A549 (cell line): ENCODE results near the gene PYGO1. TPM values are rescaled to one million over a fixed set of nuclear protein-coding genes. Genes with fewer than 3 reads are reported as not detected.

Source experiments
- ATAC-seq, 2 experiments: fragments of 200-7000 bp in 1 of 2; fragments of >200 bp in 1 of 2; cut with Nextera tagmentation in 1 of 2; cut with Tn5 transposase in 1 of 2; 3 replicates each; pipeline versions ENCODE4 v1.8.0 to v1.9.1; 2018 to 2020; ENCODE audit warnings: mild to moderate bottlenecking in 1 of 2, moderate library complexity in 1 of 2
- CTCF ChIA-PET: fragments of 300-600 bp; sonication (Branson Sonifier 250); formaldehyde crosslinking; extraction: SDS; loops from one replicate; lab custom pipeline; 2021; ENCODE audit warnings: antibody characterized with exemption, inconsistent platforms; lab: Yijun Ruan, JAX
- POLR2A ChIA-PET: fragments of 350-600 bp; formaldehyde crosslinking; extraction: SDS; loops from one replicate; lab custom pipeline; 2021; ENCODE audit warnings: antibody characterized with exemption, inconsistent platforms; lab: Yijun Ruan, JAX
- DNase-seq, 2 experiments: peaks; one replicate each; pipeline versions ENCODE4 v3.0.0 to v3.0.0-alpha.2; 2011 to 2016; ENCODE audit warnings: low read depth in 1 of 2, low spot score in 1 of 2
- FAIRE-seq: peaks from 2 replicates; lab custom pipeline; 2011; peaks lifted over from hg19 to GRCh38; lab: Jason Lieb, UNC
- H3K27ac ChIP-seq, 2 experiments: fragments of >200 bp; sonication (Bioruptor Twin); formaldehyde crosslinking; 3 replicates each; pipeline ENCODE4 v1.5.1; 2016 to 2017
- H3K4me1 ChIP-seq: fragments of >200 bp; sonication (Bioruptor Twin); formaldehyde crosslinking; 3 replicates; pipeline ENCODE4 v1.6.1; 2016
- H3K4me2 ChIP-seq: fragments of >200 bp; sonication (Bioruptor Twin); formaldehyde crosslinking; 3 replicates; pipeline ENCODE4 v1.6.1; 2016
- H3K4me3 ChIP-seq: fragments of >200 bp; sonication (Bioruptor Twin); formaldehyde crosslinking; 3 replicates; pipeline ENCODE4 v1.5.1; 2016
- H3K9me3 ChIP-seq: fragments of >200 bp; sonication (Bioruptor Twin); formaldehyde crosslinking; 3 replicates; pipeline ENCODE4 v1.6.1; 2016
- CBX8 ChIP-seq: fragments of 200-600 bp; sonication (generic); IDR thresholded peaks from 2 replicates; pipeline ENCODE4 v1.6.1; 2016
- CEBPB ChIP-seq, 2 experiments: fragments of >200 bp in 1 of 2; sonication (Bioruptor Twin) in 1 of 2; formaldehyde crosslinking in 1 of 2; IDR thresholded peaks; 2 replicates each; pipeline ENCODE4 v1.6.1; 2012 to 2016
- CHD2 ChIP-seq: fragments of 150-350 bp; IDR thresholded peaks from 2 replicates; pipeline ENCODE4 v1.6.1; 2014; ENCODE audit warnings: low read length; ENCODE audit not compliant: partially characterized antibody
- CHD4 ChIP-seq: fragments of 200-600 bp; sonication (generic); IDR thresholded peaks from 2 replicates; pipeline ENCODE4 v1.6.1; 2016; ENCODE audit warnings: antibody characterized with exemption, mild to moderate bottlenecking, borderline replicate concordance
- EHF ChIP-seq: fragments of 250-450 bp; sonication (Bioruptor Pico); IDR thresholded peaks from 2 replicates; pipeline ENCODE4 v1.5.0; 2020; ENCODE audit warnings: mild to moderate bottlenecking
- EP300 ChIP-seq, 2 experiments: fragments of >200 bp; sonication (Bioruptor Twin); formaldehyde crosslinking; IDR thresholded peaks; 2 replicates in 1 of 2; 3 replicates in 1 of 2; pipeline ENCODE4 v1.6.1; 2016 to 2017
- FOSB ChIP-seq: fragments of 250-450 bp; sonication (Bioruptor Pico); IDR thresholded peaks from 2 replicates; pipeline ENCODE4 v1.5.0; 2020; ENCODE audit warnings: mild to moderate bottlenecking, moderate library complexity
- HDAC2 ChIP-seq: fragments of 200-600 bp; sonication (generic); IDR thresholded peaks from 2 replicates; pipeline ENCODE4 v1.6.1; 2016
- KDM1A ChIP-seq: fragments of 200-600 bp; sonication (generic); IDR thresholded peaks from 2 replicates; pipeline ENCODE4 v1.6.1; 2016; ENCODE audit warnings: low read depth, mild to moderate bottlenecking
- KDM5A ChIP-seq: fragments of 200-600 bp; sonication (generic); IDR thresholded peaks from 2 replicates; pipeline ENCODE4 v1.6.1; 2016; ENCODE audit warnings: antibody characterized with exemption, mild to moderate bottlenecking
- MAFK ChIP-seq: fragments of 450-650 bp; IDR thresholded peaks from 2 replicates; pipeline ENCODE4 v1.6.1; 2014; ENCODE audit not compliant: partially characterized antibody
- MYC ChIP-seq: IDR thresholded peaks from 2 replicates; pipeline ENCODE4 v1.6.1; 2012; ENCODE audit warnings: mild to moderate bottlenecking, inconsistent platforms, low read length, improper control_type of control experiment, borderline replicate concordance
- PHF8 ChIP-seq: fragments of 200-600 bp; sonication (generic); IDR thresholded peaks from 2 replicates; pipeline ENCODE4 v1.6.1; 2016; ENCODE audit warnings: low read depth, mild to moderate bottlenecking, antibody characterized with exemption, moderate library complexity, borderline replicate concordance
- POLR2A ChIP-seq: IDR thresholded peaks from 2 replicates; pipeline ENCODE4 v1.6.1; 2012; ENCODE audit warnings: mild to moderate bottlenecking, low read length
- RARB ChIP-seq: fragments of 250-450 bp; sonication (Bioruptor Pico); IDR thresholded peaks from 2 replicates; pipeline ENCODE4 v1.8.0; 2021; ENCODE audit warnings: mild to moderate bottlenecking, moderate library complexity
- ZC3H11A ChIP-seq: fragments of 450-650 bp; IDR thresholded peaks from 2 replicates; pipeline ENCODE4 v1.6.1; 2014; ENCODE audit warnings: antibody characterized with exemption, mild to moderate bottlenecking
- WGBS: methylation state at CpG from one replicate; pipeline ENCODE4 v1.1.6; 2017; ENCODE audit errors: missing lambda C conversion rate; 5-methylcytosine and 5-hydroxymethylcytosine counted together
- polyA plus RNA-seq, 4 experiments: library from polyadenylated mRNA; depleted of rRNA in 3 of 4; stranded (reverse); fragments of >200 nt; fragmentation: RNase III in 1 of 4; extraction: RNeasy Plus Mini Kit Qiagen cat#74134 plus additional on column Dnase treatment in 1 of 4; gene quantifications; 2 replicates in 3 of 4; 3 replicates in 1 of 4; pipeline ENCODE4 v1.2.3, GENCODE V29; 2011 to 2017
- TF ChIP-seq, protein P1 (sequence below): fragments of 150-350 bp; IDR thresholded peaks from 2 replicates; pipeline ENCODE4 v1.6.1; 2014; ENCODE audit warnings: low read depth, mild to moderate bottlenecking, low read length
- TF ChIP-seq, protein P2 (sequence below): fragments of >200 bp; sonication (Bioruptor Twin); formaldehyde crosslinking; IDR thresholded peaks from 3 replicates; pipeline ENCODE4 v1.6.1; 2016
- TF ChIP-seq, protein P3 (sequence below): fragments of >200 bp; sonication (Bioruptor Twin); formaldehyde crosslinking; IDR thresholded peaks from 3 replicates; pipeline ENCODE4 v1.5.1; 2016
- TF ChIP-seq, protein P4 (sequence below): IDR thresholded peaks from 2 replicates; pipeline ENCODE4 v1.6.1; 2012; ENCODE audit warnings: low read depth, borderline replicate concordance
- TF ChIP-seq, protein P5 (sequence below): fragments of 200-600 bp; sonication (generic); IDR thresholded peaks from 2 replicates; pipeline ENCODE4 v1.6.1; 2016; ENCODE audit warnings: antibody characterized with exemption, mild to moderate bottlenecking, moderate library complexity

Gene PYGO1
- polyA plus RNA-seq, 2 of the 4 experiments (the other 2 are of a cell fraction), result 6.6 to 13.9 TPM

DNA sequence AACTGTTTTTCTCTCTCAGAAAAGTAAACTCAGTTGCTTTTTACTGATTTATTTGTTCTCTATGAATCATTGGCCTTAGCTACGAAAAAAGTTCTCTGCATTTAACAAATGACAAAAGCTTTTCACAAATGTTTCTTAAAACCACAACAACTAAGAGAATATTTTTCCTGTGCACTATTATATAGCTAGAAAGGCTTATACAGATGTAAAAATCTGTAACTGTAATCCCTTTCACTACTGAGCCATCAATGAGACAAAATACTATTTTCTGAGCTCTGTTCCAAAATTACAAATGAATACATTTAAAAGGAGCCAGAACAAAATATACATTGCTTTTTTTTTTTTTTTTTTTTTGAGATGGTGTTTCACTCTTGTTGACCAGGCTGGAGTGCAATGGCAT lies 45.6 kb upstream of the PYGO1 start:
- DNase-seq (no peak), FAIRE-seq (no peak)
- H3K4me1 ChIP-seq, result peaks cover 4% of the 10 kb centered on the region; the same call in 1 of the 3 replicates
- H3K4me3 ChIP-seq, result no peak overlapping the region
- POLR2A ChIA-PET, result no interaction called here
- no peaks in the 10 kb centered on the region for H3K9me3 ChIP-seq
- no peak for TF ChIP-seq POLR2A
- TF ChIP-seq, protein P1, sequence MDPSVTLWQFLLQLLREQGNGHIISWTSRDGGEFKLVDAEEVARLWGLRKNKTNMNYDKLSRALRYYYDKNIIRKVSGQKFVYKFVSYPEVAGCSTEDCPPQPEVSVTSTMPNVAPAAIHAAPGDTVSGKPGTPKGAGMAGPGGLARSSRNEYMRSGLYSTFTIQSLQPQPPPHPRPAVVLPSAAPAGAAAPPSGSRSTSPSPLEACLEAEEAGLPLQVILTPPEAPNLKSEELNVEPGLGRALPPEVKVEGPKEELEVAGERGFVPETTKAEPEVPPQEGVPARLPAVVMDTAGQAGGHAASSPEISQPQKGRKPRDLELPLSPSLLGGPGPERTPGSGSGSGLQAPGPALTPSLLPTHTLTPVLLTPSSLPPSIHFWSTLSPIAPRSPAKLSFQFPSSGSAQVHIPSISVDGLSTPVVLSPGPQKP, result no peak
- TF ChIP-seq KDM5A, result no peak
- no peak for TF ChIP-seq PHF8
- TF ChIP-seq KDM1A, result no peak
- no peak for TF ChIP-seq EHF (CRISPR knock-in tag)
- TF ChIP-seq, protein P2, sequence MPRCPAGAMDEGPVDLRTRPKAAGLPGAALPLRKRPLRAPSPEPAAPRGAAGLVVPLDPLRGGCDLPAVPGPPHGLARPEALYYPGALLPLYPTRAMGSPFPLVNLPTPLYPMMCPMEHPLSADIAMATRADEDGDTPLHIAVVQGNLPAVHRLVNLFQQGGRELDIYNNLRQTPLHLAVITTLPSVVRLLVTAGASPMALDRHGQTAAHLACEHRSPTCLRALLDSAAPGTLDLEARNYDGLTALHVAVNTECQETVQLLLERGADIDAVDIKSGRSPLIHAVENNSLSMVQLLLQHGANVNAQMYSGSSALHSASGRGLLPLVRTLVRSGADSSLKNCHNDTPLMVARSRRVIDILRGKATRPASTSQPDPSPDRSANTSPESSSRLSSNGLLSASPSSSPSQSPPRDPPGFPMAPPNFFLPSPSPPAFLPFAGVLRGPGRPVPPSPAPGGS, result no peak
- TF ChIP-seq, all 56 proteins: peak for 0
- no peak for ATAC-seq
- Histone ChIP-seq H3K4me2 (no peak overlapping the region), H3K27ac (no peak overlapping the region)
- WGBS, result 24% methylated on average over 1 of the region's 1 CpG
- CTCF ChIA-PET, result interaction anchor here (0.6 to 2.1 kb wide), 3 partner anchors 14 to 417 kb away, joined by 3 to 6 read pairs (median 4); no protein-coding TSS in a partner anchor

DNA sequence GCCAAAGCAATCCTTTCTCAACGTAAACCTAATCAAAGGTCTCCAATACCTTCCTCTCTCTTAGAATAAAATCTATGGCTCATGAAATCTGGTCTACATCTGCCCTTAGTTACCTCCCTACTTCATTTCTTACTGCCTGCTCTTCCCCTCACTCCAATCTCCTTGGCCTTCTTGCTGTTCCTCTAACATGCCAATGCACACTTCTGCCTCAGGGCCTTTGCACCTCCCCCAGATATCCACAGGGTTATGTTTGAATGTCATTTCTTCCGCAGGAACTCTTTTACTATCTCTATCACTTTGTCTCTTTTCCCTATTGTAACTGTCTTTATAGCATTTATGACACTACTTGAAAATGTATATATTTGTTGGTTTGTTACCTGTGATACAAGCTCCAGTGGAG lies 44.3 kb upstream of the PYGO1 start:
- no peaks in the 10 kb centered on the region for H3K9me3 ChIP-seq
- no peak overlapping the region for H3K4me2 ChIP-seq
- no peak for DNase-seq
- H3K4me1 ChIP-seq, result peaks cover 15% of the 10 kb centered on the region
- CTCF ChIA-PET, result interaction anchor here (0.6 to 1.3 kb wide), 2 partner anchors 14 to 165 kb away, joined by 4 to 6 read pairs; no protein-coding TSS in a partner anchor
- ATAC-seq, result no peak
- TF ChIP-seq MAFK (no peak), CHD2 (no peak), MYC (no peak), EP300 (IDR thresholded peaks at IDR 0.05) (no peak), ZC3H11A (no peak)
- TF ChIP-seq, protein P3, sequence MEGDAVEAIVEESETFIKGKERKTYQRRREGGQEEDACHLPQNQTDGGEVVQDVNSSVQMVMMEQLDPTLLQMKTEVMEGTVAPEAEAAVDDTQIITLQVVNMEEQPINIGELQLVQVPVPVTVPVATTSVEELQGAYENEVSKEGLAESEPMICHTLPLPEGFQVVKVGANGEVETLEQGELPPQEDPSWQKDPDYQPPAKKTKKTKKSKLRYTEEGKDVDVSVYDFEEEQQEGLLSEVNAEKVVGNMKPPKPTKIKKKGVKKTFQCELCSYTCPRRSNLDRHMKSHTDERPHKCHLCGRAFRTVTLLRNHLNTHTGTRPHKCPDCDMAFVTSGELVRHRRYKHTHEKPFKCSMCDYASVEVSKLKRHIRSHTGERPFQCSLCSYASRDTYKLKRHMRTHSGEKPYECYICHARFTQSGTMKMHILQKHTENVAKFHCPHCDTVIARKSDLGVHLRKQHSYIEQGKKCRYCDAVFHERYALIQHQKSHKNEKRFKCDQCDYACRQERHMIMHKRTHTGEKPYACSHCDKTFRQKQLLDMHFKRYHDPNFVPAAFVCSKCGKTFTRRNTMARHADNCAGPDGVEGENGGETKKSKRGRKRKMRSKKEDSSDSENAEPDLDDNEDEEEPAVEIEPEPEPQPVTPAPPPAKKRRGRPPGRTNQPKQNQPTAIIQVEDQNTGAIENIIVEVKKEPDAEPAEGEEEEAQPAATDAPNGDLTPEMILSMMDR, result no peak
- TF ChIP-seq, all 56 proteins: peak for 0
- 95% methylated on average over 2 of the region's 2 CpGs for WGBS
- Histone ChIP-seq H3K4me3 (no peak overlapping the region), H3K27ac (no peak overlapping the region)
- peak; percentile 61 for FAIRE-seq
- POLR2A ChIA-PET, result no interaction called here

DNA sequence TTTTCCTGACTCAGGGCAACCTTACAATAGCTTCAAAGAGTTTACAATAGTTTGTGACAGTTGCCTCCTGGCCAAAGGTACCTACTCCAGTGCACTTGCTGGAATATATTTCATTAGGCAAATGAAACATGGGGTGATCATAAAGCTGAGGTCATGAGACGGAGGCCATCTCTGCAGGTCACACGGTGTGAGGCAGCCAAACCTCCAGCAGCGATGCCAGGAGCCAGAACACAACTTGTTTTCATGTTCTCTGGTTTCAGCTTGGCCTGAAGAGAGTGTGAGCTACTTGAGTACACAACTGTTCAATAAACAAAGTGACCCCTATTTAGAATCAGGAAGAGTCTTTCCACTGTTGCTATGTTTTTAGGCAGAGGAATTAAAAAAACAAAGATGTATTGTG lies 42.7 kb upstream of the PYGO1 start:
- Histone ChIP-seq H3K27ac (peak overlapping the region in 1 of 2 experiments; percentile 14; a peak in 1 of 6 replicates), H3K4me1 (peaks cover 21% of the 10 kb centered on the region), H3K9me3 (no peaks in the 10 kb centered on the region), H3K4me2 (no peak overlapping the region), H3K4me3 (no peak overlapping the region)
- ChIA-PET POLR2A (no interaction called here), CTCF (interaction anchor here (1.7 kb wide), 1 partner anchor 13 kb away, joined by 4 read pairs; no protein-coding TSS in a partner anchor)
- 86% methylated on average over 3 of the region's 3 CpGs for WGBS
- no peak for DNase-seq
- no peak for ATAC-seq
- FAIRE-seq, result peak; percentile 70
- TF ChIP-seq, protein P4, sequence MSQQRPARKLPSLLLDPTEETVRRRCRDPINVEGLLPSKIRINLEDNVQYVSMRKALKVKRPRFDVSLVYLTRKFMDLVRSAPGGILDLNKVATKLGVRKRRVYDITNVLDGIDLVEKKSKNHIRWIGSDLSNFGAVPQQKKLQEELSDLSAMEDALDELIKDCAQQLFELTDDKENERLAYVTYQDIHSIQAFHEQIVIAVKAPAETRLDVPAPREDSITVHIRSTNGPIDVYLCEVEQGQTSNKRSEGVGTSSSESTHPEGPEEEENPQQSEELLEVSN, result no peak
- TF ChIP-seq, protein P3, result no peak
- TF ChIP-seq KDM1A (no peak), HDAC2 (no peak), CEBPB (IDR thresholded peaks at IDR 0.05) (no peak), RARB (no peak), FOSB (CRISPR knock-in tag) (no peak), CHD4 (no peak), CBX8 (no peak), EP300 (IDR thresholded peaks at IDR 0.05) (no peak)
- TF ChIP-seq, protein P5, sequence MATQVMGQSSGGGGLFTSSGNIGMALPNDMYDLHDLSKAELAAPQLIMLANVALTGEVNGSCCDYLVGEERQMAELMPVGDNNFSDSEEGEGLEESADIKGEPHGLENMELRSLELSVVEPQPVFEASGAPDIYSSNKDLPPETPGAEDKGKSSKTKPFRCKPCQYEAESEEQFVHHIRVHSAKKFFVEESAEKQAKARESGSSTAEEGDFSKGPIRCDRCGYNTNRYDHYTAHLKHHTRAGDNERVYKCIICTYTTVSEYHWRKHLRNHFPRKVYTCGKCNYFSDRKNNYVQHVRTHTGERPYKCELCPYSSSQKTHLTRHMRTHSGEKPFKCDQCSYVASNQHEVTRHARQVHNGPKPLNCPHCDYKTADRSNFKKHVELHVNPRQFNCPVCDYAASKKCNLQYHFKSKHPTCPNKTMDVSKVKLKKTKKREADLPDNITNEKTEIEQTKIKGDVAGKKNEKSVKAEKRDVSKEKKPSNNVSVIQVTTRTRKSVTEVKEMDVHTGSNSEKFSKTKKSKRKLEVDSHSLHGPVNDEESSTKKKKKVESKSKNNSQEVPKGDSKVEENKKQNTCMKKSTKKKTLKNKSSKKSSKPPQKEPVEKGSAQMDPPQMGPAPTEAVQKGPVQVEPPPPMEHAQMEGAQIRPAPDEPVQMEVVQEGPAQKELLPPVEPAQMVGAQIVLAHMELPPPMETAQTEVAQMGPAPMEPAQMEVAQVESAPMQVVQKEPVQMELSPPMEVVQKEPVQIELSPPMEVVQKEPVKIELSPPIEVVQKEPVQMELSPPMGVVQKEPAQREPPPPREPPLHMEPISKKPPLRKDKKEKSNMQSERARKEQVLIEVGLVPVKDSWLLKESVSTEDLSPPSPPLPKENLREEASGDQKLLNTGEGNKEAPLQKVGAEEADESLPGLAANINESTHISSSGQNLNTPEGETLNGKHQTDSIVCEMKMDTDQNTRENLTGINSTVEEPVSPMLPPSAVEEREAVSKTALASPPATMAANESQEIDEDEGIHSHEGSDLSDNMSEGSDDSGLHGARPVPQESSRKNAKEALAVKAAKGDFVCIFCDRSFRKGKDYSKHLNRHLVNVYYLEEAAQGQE, result no peak
- TF ChIP-seq, protein P1, result no peak
